Activated T-cell treated with anti-CD3 and anti-CD28 coated beads, Interleukin-2, amount 50 U/mL, for 24 hours (primary cell): ENCODE results near the gene HSF5.
"Not testable (repeated sequence)": the region's sequence is repeated elsewhere in the genome, so short reads cannot be mapped to it uniquely, and the experiment has no call there.

Experiments used
- DNase-seq: peaks from one replicate; pipeline ENCODE4 v3.0.0-alpha.2; 2020
- H3K27ac Mint-ChIP-seq: 2 replicates; pipeline ENCODE4 v1.8.0; 2020; ENCODE audit warnings: mild to moderate bottlenecking, mixed read lengths
- H3K27me3 Mint-ChIP-seq: 2 replicates; pipeline ENCODE4 v1.8.0; 2020; ENCODE audit warnings: mixed read lengths
- H3K36me3 Mint-ChIP-seq: 2 replicates; pipeline ENCODE4 v1.8.0; 2020; ENCODE audit warnings: low read depth, mixed read lengths
- H3K4me1 Mint-ChIP-seq: 2 replicates; pipeline ENCODE4 v1.8.0; 2020; ENCODE audit warnings: low read depth, mixed read lengths
- H3K4me3 Mint-ChIP-seq: 2 replicates; pipeline ENCODE4 v1.8.0; 2020; ENCODE audit warnings: mild to moderate bottlenecking, moderate library complexity, mixed read lengths
- H3K9me3 Mint-ChIP-seq: 2 replicates; pipeline ENCODE4 v1.8.0; 2020; ENCODE audit warnings: mixed read lengths

The HSF5 gene

DNA sequence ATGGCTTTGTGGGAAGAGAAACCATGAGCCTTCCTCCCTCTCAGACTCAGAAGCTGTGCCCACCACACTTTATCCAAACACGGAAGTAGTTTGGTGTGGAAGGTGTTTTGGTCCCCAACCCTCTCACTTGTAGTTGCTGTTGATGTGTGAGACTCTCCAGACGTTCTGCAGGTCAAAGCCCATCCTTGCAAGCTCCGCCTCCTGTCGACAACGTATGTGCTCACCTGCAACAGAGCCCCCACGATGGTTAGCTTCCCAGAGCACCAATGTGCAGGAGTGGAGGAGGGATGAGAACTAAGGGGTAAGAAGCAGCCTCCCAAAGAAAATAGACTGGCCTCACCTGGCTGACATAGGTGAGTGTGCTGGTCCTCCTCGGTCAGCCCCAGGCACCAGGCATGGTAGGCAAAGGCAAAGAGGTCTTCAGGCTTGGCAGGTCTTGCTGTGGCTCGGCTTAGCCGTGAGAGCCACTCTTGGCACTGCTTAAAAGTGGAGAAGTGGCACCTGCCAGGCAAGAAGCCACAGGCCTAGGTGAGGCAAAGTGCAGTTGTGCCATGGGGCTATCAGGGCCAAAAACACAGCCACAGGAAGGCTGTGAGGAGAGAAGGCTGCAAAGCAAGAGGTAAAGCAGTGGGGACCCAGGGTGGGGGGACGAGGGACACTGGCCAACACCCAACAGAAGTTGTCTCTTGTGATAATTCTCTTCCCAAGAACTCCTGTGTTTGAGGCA lies 20.3 kb upstream of the HSF5 start:
- H3K36me3 Mint-ChIP-seq, result peaks cover 99% of the 10 kb centered on the region
- no peak overlapping the region for H3K27ac Mint-ChIP-seq
- H3K27me3 Mint-ChIP-seq, result no peaks in the 10 kb centered on the region
- peaks cover 28% of the 10 kb centered on the region for H3K4me1 Mint-ChIP-seq
- no peak overlapping the region for H3K4me3 Mint-ChIP-seq
- no peak for DNase-seq
- H3K9me3 Mint-ChIP-seq, result no peaks in the 10 kb centered on the region

DNA sequence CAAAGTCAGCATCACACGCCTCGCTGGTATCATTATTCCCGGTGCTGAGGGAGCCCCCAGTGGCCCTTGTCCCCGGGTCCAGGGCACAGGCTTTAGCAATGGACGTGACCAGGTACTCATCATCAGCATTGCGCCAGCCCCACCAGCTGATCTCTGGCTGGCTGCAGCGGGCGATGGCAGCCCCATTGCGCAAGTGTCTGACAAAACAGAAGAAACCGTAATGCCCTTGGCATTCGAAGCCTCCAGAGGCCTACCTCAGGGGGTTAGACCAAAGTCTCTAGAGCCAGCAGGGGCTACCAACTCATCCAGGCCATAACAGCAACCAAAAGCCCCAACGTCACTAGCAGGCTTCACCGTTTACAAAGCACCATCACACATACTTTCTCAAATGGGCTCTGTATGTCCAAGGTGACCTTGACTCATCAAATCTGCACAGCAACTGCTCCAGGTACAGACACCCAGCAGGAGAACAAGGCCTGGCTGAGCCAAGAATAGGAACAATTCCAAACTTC lies 19.0 kb upstream of the HSF5 start:
- Mint-ChIP-seq H3K27ac (no peak overlapping the region), H3K9me3 (no peaks in the 10 kb centered on the region), H3K4me1 (peaks cover 15% of the 10 kb centered on the region), H3K27me3 (no peaks in the 10 kb centered on the region), H3K36me3 (peaks cover 99% of the 10 kb centered on the region), H3K4me3 (no peak overlapping the region)
- no peak for DNase-seq

DNA sequence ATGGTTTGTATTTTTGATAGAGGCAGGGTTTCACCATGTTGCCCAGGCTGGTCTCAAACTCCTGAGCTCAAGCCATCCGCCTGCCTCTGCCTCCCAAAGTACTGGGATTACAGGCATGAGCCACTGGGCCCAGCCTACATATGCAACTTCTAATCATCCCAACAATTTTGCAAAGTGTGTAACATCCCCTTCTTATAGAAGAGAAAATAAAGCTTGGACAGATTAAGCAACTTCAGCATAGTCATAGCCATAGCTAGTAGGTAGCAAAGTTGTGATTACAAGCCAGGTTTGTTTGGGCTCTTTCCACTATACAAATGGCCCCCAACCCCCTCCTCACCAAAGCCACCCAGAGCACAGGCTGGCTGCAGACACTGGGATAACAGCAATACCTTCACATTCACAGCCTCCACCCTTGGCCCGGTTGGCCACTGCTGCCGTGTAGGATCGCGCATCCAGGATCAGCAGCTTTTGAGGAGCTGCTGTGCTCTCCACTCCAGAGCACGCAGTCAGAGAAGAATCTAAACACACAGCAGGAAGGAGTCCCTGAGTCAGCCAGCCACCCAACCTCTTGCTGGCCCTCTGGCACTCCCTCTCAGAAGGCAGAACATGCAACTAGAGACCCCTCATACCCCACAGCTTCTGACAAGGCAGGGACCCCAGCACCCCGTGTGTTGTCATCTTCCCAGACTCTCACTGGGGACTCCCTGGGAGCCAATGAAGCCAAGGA lies 18.3 kb upstream of the HSF5 start:
- Mint-ChIP-seq H3K27me3 (no peaks in the 10 kb centered on the region), H3K4me3 (no peak overlapping the region), H3K36me3 (peaks cover 96% of the 10 kb centered on the region), H3K27ac (no peak overlapping the region), H3K4me1 (peaks cover 10% of the 10 kb centered on the region), H3K9me3 (no peaks in the 10 kb centered on the region)
- DNase-seq, result no peak

DNA sequence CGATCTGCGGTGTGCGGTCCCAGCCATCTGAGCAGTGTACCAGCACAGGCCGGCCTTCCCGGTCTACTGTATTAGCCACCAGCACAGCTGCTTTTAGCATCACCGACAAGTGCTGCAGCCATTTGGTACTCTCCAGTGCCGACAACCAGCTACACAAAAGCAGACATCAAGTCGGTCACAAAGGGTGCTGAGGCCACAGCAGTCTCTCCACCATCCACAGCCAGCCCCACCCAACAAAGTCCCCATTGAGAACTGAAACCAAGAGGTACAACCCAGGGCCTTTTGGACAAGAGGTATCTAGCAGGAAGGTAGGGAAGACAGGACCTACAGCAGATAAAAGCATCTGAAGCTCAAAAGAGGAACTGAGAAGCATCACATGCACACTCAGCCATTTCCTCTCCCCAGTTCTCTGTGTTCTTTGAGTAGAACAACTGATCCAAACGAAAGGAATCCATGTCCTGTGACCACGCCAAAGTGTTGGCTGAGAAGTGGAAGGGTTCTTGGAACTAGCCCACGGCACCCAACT lies 16.7 kb upstream of the HSF5 start:
- no peak for DNase-seq
- Mint-ChIP-seq H3K4me3 (no peak overlapping the region), H3K9me3 (no peaks in the 10 kb centered on the region), H3K27me3 (no peaks in the 10 kb centered on the region), H3K4me1 (peaks cover 2% of the 10 kb centered on the region), H3K36me3 (peaks cover 93% of the 10 kb centered on the region), H3K27ac (no peak overlapping the region)

DNA sequence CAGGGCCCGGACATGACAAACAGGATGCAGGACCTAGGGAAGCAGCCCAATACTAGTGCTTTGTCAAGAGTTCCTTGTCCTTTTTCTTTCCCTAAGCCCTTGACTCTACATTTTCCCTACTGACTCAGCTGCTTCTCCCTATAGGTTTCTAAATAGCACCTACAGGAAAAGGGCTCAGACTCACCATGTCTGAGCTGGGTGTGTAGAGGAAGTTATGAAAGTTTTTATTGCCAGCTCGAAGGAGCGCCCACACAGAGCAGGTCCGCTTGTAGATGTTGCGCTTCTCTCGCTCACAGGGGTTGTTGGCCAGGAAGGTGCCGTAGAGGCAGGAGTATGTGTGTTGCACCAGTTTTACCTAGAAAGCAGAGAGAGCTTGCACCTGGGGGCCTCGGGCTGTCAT lies 15.7 kb upstream of the HSF5 start:
- Mint-ChIP-seq H3K4me1 (peaks cover 2% of the 10 kb centered on the region), H3K27ac (peak overlapping the region; percentile 49), H3K4me3 (no peak overlapping the region), H3K27me3 (no peaks in the 10 kb centered on the region), H3K36me3 (peaks cover 90% of the 10 kb centered on the region), H3K9me3 (no peaks in the 10 kb centered on the region)
- no peak for DNase-seq

DNA sequence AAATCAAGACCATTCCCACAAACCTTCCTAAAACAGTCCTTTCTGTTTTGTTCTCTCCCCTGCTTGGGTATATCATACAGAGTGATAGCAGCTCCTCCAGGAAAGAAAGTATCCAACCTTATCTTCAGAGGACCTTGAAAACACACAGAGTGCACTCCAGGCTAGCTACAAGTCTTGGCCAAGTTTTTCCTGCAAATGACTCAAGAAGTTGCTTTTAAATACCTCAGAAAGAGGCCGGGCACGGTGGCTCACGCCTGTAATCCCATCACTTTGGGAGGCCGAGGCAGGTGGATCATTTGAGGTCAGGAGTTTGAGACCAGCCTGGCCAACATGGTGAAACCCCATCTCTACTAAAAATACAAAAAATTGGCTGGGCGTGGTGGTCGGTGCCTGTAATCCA lies 14.9 kb upstream of the HSF5 start:
- not testable (repeated sequence) for H3K27ac Mint-ChIP-seq, DNase-seq, H3K4me1 Mint-ChIP-seq, H3K4me3 Mint-ChIP-seq, H3K9me3 Mint-ChIP-seq, H3K27me3 Mint-ChIP-seq
- peaks cover 89% of the 10 kb centered on the region for H3K36me3 Mint-ChIP-seq

DNA sequence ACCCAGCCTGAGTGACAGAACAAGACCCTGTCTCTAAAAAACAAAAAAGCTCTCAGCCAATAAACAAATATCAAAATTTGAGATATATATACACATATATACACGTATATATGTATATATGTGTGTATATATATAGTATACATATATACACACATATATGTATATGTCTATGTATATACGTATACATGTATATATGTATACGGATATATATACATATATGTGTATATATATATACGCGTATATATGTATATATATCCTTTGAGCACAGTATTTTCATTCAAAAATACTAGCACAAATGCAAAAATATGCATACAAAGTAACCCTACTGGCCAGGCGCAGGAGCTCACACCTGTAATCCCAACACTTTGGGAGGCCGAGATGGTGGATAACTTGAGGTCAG lies 13.2 kb upstream of the HSF5 start:
- no peak for DNase-seq
- Mint-ChIP-seq H3K36me3 (peaks cover 88% of the 10 kb centered on the region), H3K27ac (no peak overlapping the region), H3K4me3 (no peak overlapping the region), H3K27me3 (no peaks in the 10 kb centered on the region), H3K4me1 (peaks cover 4% of the 10 kb centered on the region), H3K9me3 (no peaks in the 10 kb centered on the region)

DNA sequence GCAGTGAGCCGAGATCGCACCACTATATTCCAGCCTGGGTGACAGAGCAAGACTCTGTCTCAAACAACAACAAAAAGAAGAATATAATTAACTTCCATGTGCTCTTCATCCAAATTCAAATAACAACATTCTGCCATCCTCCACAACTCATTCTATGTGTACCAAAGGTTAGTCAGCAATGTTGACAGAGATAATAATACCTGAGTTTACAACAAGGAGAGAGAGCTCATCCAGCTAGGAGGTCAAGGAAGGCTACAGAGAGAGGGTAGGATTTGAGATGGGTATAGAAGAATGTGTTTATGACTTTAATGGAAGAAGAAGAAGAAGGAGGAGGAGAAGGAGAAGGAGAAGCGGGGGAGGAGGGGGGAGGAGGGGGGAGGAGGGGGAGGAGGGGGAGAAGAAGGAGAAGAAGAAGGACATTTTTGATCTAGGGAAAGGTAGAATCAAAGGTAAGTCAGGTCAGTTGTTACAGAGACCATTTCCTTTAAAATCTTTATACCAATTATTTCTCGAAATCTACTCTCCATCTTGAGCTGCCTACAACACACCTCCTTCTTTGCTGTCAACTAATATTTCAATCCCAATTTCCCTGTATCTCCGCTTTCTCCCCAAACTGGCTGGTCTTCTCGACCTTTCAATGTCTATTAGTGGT lies 10.1 kb upstream of the HSF5 start:
- no peaks in the 10 kb centered on the region for H3K9me3 Mint-ChIP-seq
- no peak for DNase-seq
- H3K4me1 Mint-ChIP-seq, result peaks cover 13% of the 10 kb centered on the region
- peak overlapping the region; percentile 3 for H3K27ac Mint-ChIP-seq
- H3K4me3 Mint-ChIP-seq, result no peak overlapping the region
- H3K27me3 Mint-ChIP-seq, result no peaks in the 10 kb centered on the region
- H3K36me3 Mint-ChIP-seq, result peaks cover 87% of the 10 kb centered on the region

DNA sequence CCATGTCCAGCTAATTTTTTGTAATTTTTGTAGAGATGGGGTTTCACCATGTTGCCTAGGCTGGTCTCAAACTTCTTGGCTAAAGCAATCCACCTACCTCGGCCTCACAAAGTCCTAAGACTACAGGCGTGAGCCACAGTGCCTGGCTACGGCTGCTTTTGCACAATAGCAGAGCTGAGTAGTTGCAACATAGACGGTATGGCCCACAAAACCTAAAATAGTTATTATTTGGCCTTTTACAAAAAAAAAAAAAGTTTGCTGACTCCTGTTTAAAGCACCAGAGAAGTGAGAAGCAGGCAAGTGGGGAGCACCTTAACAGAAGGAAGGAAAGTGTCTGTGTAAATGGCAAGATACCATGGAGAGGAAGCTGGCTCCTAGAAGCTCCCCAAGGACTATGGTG lies 5.3 kb upstream of the HSF5 start:
- Mint-ChIP-seq H3K27ac (peak overlapping the region; percentile 92), H3K4me3 (no peak overlapping the region), H3K36me3 (peaks cover 95% of the 10 kb centered on the region), H3K27me3 (no peaks in the 10 kb centered on the region), H3K9me3 (no peaks in the 10 kb centered on the region), H3K4me1 (peaks cover 32% of the 10 kb centered on the region)
- no peak for DNase-seq

DNA sequence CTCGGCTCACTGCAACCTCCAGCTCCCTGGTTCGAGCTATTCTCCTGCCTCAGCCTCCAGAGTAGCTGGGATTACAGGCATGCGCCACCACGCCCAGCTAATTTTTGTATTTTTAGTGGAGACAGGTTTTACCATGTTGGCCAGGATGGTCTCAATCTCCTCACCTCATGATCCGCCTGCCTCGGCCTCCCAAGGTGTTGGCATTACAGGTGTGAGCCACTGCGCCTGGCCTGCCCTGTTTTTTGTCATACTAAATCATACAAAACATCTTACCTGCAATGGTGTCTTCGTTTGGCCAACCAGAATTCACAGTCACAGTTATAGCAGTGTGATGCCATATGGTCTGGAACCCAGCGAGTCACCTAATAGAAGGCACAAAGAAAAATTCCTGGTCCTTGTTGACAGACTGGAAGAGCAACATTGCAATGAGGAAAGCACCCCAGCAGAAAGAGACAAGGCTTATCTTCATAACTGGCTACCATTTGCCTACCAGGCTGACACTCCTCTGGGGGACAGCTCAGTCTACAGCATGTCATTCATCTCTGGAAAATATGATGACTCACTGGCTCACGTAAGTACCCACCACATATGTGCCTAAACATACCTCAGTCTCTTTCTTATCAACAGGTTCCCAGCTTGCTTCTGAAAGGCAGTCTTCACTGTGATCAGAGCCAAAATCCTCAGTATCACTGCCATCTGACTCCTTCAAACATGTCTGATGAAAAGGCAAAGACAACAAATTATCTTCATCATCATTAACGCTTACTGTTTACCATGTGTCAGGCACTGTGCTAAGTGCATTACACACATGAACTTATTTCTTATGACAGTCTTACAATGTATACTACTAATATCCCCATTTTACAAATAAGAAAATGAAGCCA lies 4.3 kb upstream of the HSF5 start:
- H3K27me3 Mint-ChIP-seq, result no peaks in the 10 kb centered on the region
- H3K4me1 Mint-ChIP-seq, result peaks cover 31% of the 10 kb centered on the region
- H3K27ac Mint-ChIP-seq, result peak overlapping the region; percentile 92
- no peak overlapping the region for H3K4me3 Mint-ChIP-seq
- no peak for DNase-seq
- H3K9me3 Mint-ChIP-seq, result no peaks in the 10 kb centered on the region
- peaks cover 88% of the 10 kb centered on the region for H3K36me3 Mint-ChIP-seq

DNA sequence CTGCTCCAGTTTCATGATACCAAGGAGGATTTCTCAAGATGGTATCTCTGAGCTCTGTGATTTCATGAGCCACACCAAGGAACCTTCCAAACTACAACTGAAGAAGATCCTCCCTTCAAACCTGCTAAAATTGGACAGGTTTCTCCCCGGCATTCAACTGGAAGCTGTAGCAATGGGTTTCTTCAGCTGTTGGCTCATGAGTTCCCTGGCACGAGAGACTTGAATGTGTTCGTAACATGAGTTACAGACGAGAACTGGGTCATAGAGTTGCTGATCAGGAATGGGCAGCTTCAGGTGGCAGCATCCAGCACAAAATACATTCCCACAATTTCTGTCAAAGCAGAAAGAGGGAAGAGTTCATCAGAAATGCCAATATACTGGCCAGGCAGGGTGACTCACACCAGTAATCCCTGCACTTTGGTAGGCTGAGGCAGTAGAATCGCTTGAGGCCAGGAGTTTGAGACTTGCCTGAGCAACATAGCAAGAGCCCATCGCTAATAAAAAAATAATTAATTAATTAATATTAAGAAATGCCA lies 3.4 kb upstream of the HSF5 start:
- H3K27ac Mint-ChIP-seq, result no peak overlapping the region
- no peaks in the 10 kb centered on the region for H3K9me3 Mint-ChIP-seq
- peaks cover 80% of the 10 kb centered on the region for H3K36me3 Mint-ChIP-seq
- no peaks in the 10 kb centered on the region for H3K27me3 Mint-ChIP-seq
- no peak for DNase-seq
- H3K4me1 Mint-ChIP-seq, result peaks cover 35% of the 10 kb centered on the region
- H3K4me3 Mint-ChIP-seq, result no peak overlapping the region

DNA sequence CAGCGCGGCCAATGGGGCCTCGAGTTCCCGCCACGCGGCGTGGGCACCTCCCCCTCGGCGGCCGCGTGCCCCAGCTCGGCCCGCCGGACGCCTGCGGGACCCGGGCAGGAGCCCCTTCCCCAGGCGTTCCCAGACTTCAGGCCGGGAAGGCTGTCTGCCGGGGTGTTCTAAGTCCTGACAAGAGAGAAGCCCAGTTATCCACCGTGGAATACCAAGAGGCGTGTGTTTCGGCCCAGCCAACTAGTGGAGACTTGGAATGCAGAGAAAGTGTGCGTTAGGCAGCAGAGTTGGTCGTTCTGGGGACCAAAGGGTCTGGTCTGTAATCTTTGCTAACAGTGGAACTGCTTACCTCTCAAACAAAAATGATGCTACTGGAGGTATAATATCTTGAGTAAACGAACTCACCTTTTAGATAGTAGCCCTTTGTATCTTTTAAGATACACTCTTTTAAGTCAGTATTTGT lies 251 bp upstream of the HSF5 start:
- peak overlapping the region; percentile 36 for H3K4me3 Mint-ChIP-seq
- H3K36me3 Mint-ChIP-seq, result peaks cover 54% of the 10 kb centered on the region
- no peaks in the 10 kb centered on the region for H3K27me3 Mint-ChIP-seq
- peak overlapping the region; percentile 66 for H3K27ac Mint-ChIP-seq
- H3K4me1 Mint-ChIP-seq, result peaks cover 32% of the 10 kb centered on the region
- DNase-seq, result no peak
- no peaks in the 10 kb centered on the region for H3K9me3 Mint-ChIP-seq

DNA sequence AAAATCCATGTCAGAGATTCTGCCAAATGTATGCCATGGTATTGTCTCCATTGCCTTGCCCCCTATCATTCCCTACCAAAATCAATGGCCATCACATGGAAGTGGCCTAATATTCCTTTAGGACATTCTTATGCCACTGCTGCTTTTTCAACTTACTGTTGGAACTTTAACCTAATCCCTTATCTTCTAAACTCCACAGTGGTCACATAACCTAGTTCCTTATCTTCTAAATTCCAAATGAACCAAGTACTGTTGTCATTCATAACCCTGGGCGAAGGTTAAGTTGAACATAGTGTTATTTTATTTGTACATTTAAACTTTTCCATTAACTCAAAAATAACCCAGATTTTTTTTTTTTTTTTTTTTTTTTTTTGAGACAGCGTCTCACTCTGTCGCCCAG lies 3.6 kb downstream of the HSF5 start:
- no peaks in the 10 kb centered on the region for H3K27me3 Mint-ChIP-seq
- peaks cover 16% of the 10 kb centered on the region for H3K4me1 Mint-ChIP-seq
- H3K9me3 Mint-ChIP-seq, result no peaks in the 10 kb centered on the region
- no peak overlapping the region for H3K27ac Mint-ChIP-seq
- no peak overlapping the region for H3K4me3 Mint-ChIP-seq
- peaks cover 27% of the 10 kb centered on the region for H3K36me3 Mint-ChIP-seq
- no peak for DNase-seq

DNA sequence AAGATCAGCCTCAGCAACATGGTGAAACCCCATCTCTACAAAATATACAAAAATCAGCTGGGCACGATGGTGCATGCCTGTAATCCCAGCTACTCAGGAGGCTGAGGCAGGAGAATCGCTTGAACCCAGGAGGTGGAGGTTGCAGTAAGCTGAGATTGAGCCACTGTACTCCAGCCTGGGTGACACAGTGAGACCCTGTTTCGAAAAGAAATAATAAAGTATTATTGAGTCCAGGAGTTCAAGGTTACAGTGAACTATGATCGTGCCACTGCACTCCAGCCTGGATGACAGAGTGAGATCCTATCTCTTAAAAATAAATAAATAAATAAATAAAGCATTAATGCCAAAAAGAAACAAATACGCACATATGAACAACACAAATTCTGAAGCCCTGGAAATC lies 6.4 kb downstream of the HSF5 start:
- H3K36me3 Mint-ChIP-seq, result peaks cover 16% of the 10 kb centered on the region
- not testable (repeated sequence) for H3K27me3 Mint-ChIP-seq, H3K27ac Mint-ChIP-seq, H3K4me3 Mint-ChIP-seq, H3K4me1 Mint-ChIP-seq, DNase-seq, H3K9me3 Mint-ChIP-seq
